DMS79 (cell line): ENCODE measurements around the gene DHRS7B.

Experiments
- DNase-seq: peaks from one replicate; lab custom pipeline; 2025; lab: John Stamatoyannopoulos, UW

DHRS7B gene

DNA sequence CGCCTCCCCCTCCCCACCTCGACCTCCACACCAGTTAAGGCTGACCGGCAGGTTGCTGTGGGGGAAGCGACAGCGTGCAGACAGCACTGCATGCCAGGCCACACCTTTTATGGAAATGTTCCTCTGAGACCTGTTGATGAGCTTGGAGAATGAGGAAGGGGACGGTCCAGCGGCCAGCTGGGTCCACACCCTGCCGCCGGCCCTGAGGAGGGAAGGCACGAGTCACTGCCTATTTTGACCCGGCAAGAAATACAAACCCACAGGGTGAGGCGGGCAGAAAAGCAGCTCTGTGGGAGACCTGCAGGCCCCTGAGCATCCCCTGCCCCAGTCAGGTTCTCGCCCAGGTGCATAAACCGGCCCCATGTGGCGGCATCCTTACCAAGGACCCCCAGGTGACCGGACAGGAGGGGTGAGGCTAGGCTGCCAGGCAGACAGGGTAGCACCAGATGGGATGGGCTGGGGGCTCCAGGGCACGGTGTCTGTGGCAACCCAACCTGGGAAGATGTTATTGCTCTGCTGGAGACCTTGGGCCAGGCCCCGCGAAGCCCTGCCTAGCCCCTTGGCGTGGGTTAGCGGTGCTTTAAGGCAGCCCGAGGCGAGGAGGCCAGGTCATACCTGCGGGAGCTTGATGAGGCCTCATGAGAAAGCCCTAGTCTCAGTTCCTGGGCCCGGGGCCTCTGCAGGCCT lies 113.7 kb downstream of the DHRS7B start:
- no peak for DNase-seq
